ENCODE results near the gene NPB.

GRCh38 chr17:81903896-81904599, 2.0 kb downstream of the NPB start:
- TF ChIP-seq POLR2A (IDR thresholded peaks at IDR 0.05; ENCODE audit: low read depth, low read length) (no peak), POLR2AphosphoS5 (IDR thresholded peaks at IDR 0.05; ENCODE audit: low read depth, low read length) (no peak)
